Uterus (tissue), 2 donors: ENCODE data around the gene SRCIN1.
"Not testable (repeated sequence)": the region's sequence is repeated elsewhere in the genome, so short reads cannot be mapped to it uniquely, and the experiment has no call there.

Source experiments
- POLR2A ChIP-seq, 2 donors: fragments of 450-650 bp; IDR thresholded peaks; one replicate each; pipeline ENCODE4 v1.6.1; 2016; ENCODE audit warnings: antibody characterized with exemption in 2 of 2, mild to moderate bottlenecking in 1 of 2, moderate library complexity in 1 of 2
- TF ChIP-seq, protein P1 (sequence below), 4 experiments: fragments of 200-600 bp in 2 of 4; fragments of 450-650 bp in 2 of 4; sonication (generic) in 2 of 4; IDR thresholded peaks; one replicate each; pipeline ENCODE4 v1.5.1; 2016 to 2019; ENCODE audit warnings: antibody characterized with exemption in 4 of 4, mild to moderate bottlenecking in 2 of 4, moderate library complexity in 1 of 4

DNA sequence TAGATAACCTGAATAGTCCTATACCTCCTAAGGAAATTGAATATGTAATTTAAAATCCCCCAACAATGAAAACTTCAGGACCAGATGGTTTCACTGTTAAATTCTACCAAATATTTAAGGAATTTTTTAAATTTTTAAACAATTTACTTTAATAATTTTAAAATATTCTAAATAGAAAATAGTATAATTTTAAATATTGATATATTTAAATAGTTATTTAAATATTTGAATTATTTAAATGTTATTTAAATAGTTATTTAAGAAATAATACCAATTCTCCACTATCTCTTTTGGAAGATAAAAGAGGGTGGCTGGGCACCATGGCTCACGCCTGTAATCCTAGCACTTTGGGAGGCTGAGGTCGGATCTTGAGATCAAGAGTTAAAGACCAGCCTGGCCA is 104.0 kb downstream of the SRCIN1 start:
- TF ChIP-seq, protein P1, sequence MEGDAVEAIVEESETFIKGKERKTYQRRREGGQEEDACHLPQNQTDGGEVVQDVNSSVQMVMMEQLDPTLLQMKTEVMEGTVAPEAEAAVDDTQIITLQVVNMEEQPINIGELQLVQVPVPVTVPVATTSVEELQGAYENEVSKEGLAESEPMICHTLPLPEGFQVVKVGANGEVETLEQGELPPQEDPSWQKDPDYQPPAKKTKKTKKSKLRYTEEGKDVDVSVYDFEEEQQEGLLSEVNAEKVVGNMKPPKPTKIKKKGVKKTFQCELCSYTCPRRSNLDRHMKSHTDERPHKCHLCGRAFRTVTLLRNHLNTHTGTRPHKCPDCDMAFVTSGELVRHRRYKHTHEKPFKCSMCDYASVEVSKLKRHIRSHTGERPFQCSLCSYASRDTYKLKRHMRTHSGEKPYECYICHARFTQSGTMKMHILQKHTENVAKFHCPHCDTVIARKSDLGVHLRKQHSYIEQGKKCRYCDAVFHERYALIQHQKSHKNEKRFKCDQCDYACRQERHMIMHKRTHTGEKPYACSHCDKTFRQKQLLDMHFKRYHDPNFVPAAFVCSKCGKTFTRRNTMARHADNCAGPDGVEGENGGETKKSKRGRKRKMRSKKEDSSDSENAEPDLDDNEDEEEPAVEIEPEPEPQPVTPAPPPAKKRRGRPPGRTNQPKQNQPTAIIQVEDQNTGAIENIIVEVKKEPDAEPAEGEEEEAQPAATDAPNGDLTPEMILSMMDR (IDR thresholded peaks at IDR 0.05): not testable (repeated sequence)
- not testable (repeated sequence) for TF ChIP-seq POLR2A (IDR thresholded peaks at IDR 0.05)
